Caco-2 (cell line): ENCODE measurements around the gene ZNF273. TPM values are rescaled to one million over a fixed set of nuclear protein-coding genes. Genes with fewer than 3 reads are reported as not detected.

Experiments
- BruUV-seq: library from RNA; stranded (reverse); fragments of 400-500 nt; replicated peaks from 2 replicates; lab custom pipeline; 2021; lab: Mats Ljungman, UMichigan
- CTCF ChIA-PET: fragments of 300-600 bp; sonication (Branson Sonifier 250); formaldehyde crosslinking; loops from one replicate; lab custom pipeline; 2022; ENCODE audit warnings: antibody characterized with exemption; lab: Charles Lee
- POLR2A ChIA-PET: fragments of 300-600 bp; sonication (Branson Sonifier 250); formaldehyde crosslinking; loops from one replicate; lab custom pipeline; 2022; ENCODE audit warnings: antibody characterized with exemption; lab: Charles Lee
- DNase-seq, 2 experiments: peaks; one replicate each; pipeline versions ENCODE4 v3.0.0 to v3.0.0-alpha.2; 2020 to 2022
- H3K27me3 ChIP-seq: replicated peaks from 2 replicates; pipeline ENCODE4 v1.6.0; 2011; ENCODE audit warnings: low read length; ENCODE audit not compliant: control insufficient read depth, insufficient read depth
- H3K36me3 ChIP-seq: 2 replicates; pipeline ENCODE4 v1.5.1; 2011; ENCODE audit warnings: low read length; ENCODE audit not compliant: control insufficient read depth, insufficient read depth
- H3K4me1 ChIP-seq: fragments of 250-450 bp; sonication (Bioruptor Pico); 2 replicates; pipeline ENCODE4 v1.5.1; 2020; ENCODE audit warnings: mild to moderate bottlenecking
- H3K4me3 ChIP-seq: 2 replicates; pipeline ENCODE4 v1.5.1; 2011; ENCODE audit warnings: low read depth, mild to moderate bottlenecking, control low read depth, low read length
- H3K9me3 ChIP-seq: fragments of 250-450 bp; sonication (Bioruptor Pico); 2 replicates; pipeline ENCODE4 v1.5.1; 2020; ENCODE audit warnings: mild to moderate bottlenecking, moderate library complexity
- H3K27ac Mint-ChIP-seq: one replicate; pipeline ENCODE4 v1.8.0; 2022; ENCODE audit warnings: mixed read lengths; ENCODE audit not compliant: unreplicated experiment
- H3K27me3 Mint-ChIP-seq: one replicate; pipeline ENCODE4 v1.8.0; 2022; ENCODE audit warnings: mixed read lengths; ENCODE audit not compliant: insufficient read depth, unreplicated experiment
- H3K36me3 Mint-ChIP-seq: one replicate; pipeline ENCODE4 v1.8.0; 2022; ENCODE audit warnings: mild to moderate bottlenecking, mixed read lengths; ENCODE audit not compliant: insufficient read depth, unreplicated experiment
- H3K4me1 Mint-ChIP-seq: one replicate; pipeline ENCODE4 v1.8.0; 2022; ENCODE audit warnings: low read depth, mixed read lengths; ENCODE audit not compliant: unreplicated experiment
- H3K4me3 Mint-ChIP-seq: one replicate; pipeline ENCODE4 v1.8.0; 2022; ENCODE audit warnings: mild to moderate bottlenecking, moderate library complexity, mixed read lengths; ENCODE audit not compliant: unreplicated experiment
- H3K9me3 Mint-ChIP-seq: one replicate; pipeline ENCODE4 v1.8.0; 2022; ENCODE audit warnings: mixed read lengths; ENCODE audit not compliant: unreplicated experiment
- intact Hi-C: fragments of 100-400 bp; cut with micrococcal nuclease; formaldehyde crosslinking; loops from one replicate; pipeline ENCODE4 v1.10.0; 2022; ENCODE audit not compliant: unreplicated experiment
- total RNA-seq: library from RNA; stranded (reverse); gene quantifications from 2 replicates; pipeline ENCODE4 v1.2.3, GENCODE V29; 2022
- TF ChIP-seq, protein P1 (sequence below), 2 experiments: fragments of 200-600 bp in 1 of 2; IDR thresholded peaks; 1 replicate in 1 of 2; 2 replicates in 1 of 2; pipeline versions ENCODE4 v1.5.1 to v1.8.0; 2011 to 2022; ENCODE audit warnings: antibody characterized with exemption in 1 of 2, control low read depth in 1 of 2, inconsistent platforms in 1 of 2, low read depth in 1 of 2, low read length in 1 of 2, mild to moderate bottlenecking in 1 of 2, moderate library complexity in 1 of 2; ENCODE audit not compliant: insufficient read depth in 1 of 2, severe bottlenecking in 1 of 2, unreplicated experiment in 1 of 2

ZNF273 gene
- total RNA-seq, 1 experiment from 2014 or later: 10.1 TPM

DNA sequence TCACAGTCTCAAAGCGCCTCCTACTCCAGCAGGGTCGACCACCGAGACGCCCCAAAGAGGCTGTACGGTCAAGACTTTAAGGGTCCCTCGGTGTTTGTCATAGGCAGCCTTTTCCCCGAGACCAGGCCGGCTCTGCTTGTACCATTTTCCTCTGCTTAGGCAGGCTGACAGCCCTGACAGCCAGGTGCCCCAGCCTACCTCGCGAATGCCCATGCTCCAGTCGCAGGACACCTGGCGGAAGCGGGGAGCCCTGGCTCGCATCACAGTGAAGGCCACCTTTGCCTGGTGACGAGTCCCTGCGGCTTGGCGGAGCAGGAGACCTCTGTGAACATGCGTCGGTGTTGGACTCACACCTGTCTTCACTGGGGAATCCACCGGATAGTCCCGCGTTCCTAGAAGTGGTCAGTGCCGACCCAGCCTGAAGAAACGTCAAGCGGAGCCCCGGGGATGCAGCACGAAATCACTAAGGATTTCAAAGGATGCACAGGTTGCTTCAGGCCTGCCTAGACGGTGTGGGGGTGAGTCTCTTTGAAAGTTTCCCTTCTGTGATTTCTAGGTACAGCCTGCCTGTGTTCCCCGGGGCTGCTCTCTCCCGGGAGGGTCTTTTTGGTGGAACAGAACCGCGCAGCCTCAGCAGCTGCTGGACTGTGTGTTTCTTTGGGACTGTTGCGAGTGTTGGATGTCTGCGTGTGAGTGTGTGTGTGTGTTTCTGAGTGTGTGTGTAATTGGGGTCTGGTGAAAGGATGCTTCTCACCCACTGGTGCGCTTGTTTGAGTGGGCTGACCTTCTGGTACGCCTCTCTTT lies 30.5 kb upstream of the ZNF273 start:
- no TSS peak for BruUV-seq
- no peaks in the 10 kb centered on the region for H3K4me1 ChIP-seq
- TF ChIP-seq, protein P1, sequence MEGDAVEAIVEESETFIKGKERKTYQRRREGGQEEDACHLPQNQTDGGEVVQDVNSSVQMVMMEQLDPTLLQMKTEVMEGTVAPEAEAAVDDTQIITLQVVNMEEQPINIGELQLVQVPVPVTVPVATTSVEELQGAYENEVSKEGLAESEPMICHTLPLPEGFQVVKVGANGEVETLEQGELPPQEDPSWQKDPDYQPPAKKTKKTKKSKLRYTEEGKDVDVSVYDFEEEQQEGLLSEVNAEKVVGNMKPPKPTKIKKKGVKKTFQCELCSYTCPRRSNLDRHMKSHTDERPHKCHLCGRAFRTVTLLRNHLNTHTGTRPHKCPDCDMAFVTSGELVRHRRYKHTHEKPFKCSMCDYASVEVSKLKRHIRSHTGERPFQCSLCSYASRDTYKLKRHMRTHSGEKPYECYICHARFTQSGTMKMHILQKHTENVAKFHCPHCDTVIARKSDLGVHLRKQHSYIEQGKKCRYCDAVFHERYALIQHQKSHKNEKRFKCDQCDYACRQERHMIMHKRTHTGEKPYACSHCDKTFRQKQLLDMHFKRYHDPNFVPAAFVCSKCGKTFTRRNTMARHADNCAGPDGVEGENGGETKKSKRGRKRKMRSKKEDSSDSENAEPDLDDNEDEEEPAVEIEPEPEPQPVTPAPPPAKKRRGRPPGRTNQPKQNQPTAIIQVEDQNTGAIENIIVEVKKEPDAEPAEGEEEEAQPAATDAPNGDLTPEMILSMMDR (IDR thresholded peaks at IDR 0.05; ENCODE audit: insufficient read depth in 1 of 2, low read depth in 1 of 2, low read length in 1 of 2, severe bottlenecking in 1 of 2, unreplicated experiment in 1 of 2): no peak
- peaks cover 9% of the 10 kb centered on the region for H3K9me3 ChIP-seq
- no peaks in the 10 kb centered on the region for H3K36me3 ChIP-seq
- H3K27ac Mint-ChIP-seq: no peak overlapping the region
- no peak overlapping the region for H3K4me3 Mint-ChIP-seq
- no peaks in the 10 kb centered on the region for H3K27me3 ChIP-seq
- no peak overlapping the region for H3K4me3 ChIP-seq
- intact Hi-C loops: no loop called here
- ChIA-PET CTCF (no interaction called here), POLR2A (no interaction called here)
- peaks cover 18% of the 10 kb centered on the region for H3K9me3 Mint-ChIP-seq
- peaks cover 3% of the 10 kb centered on the region for H3K27me3 Mint-ChIP-seq
- no peaks in the 10 kb centered on the region for H3K4me1 Mint-ChIP-seq
- H3K36me3 Mint-ChIP-seq: no peaks in the 10 kb centered on the region
- peak in 1 of 2 experiments; percentile 26 for DNase-seq

DNA sequence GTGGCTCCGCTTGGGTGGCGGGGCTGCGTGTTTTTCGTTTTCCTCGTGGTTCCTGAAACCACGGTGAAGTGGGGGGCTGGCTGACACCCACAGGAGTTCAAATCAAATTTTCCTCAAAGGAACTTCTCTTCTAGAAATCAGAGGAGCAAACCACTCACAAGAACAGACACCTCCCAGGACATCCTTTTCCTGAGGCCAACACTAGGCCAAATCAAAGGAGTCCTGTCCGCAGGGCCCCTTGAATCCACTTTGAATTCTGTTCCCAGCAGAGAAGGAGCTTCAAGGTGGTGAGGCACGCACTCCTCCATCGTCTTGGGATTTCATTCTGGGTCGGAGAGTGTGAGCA lies 29.9 kb upstream of the ZNF273 start:
- no peaks in the 10 kb centered on the region for H3K36me3 Mint-ChIP-seq
- H3K9me3 ChIP-seq: peaks cover 14% of the 10 kb centered on the region

DNA sequence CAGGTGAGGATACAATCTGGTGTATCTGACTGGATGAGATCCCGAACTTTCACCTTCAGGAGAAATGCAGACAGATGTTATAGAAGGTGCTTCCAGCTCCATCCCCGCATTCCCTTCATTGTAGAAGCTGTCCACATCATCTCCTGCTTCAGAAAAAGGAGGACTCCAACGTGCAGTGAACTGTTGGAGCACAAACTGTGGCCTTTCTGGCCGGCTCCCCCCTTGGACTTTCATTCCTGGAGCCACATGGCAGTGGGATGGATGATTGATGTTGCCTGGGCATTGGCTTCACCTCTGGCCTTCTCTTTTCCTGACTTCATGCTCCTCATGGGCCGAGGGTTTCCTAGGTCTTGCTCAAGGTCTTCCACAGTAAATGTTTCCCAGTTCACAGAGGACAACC lies 29.6 kb upstream of the ZNF273 start:
- Histone ChIP-seq H3K4me1 (no peaks in the 10 kb centered on the region), H3K36me3 (no peaks in the 10 kb centered on the region), H3K27me3 (no peaks in the 10 kb centered on the region), H3K4me3 (no peak overlapping the region), H3K9me3 (peaks cover 14% of the 10 kb centered on the region)
- Mint-ChIP-seq H3K27me3 (peaks cover 3% of the 10 kb centered on the region), H3K4me3 (no peak overlapping the region), H3K4me1 (no peaks in the 10 kb centered on the region), H3K9me3 (peaks cover 22% of the 10 kb centered on the region), H3K27ac (no peak overlapping the region), H3K36me3 (no peaks in the 10 kb centered on the region)
- intact Hi-C loops: no loop called here
- CTCF ChIA-PET: no interaction called here
- peak in 1 of 2 experiments; percentile 4 for DNase-seq
- POLR2A ChIA-PET: no interaction called here
- BruUV-seq: no TSS peak
- TF ChIP-seq, protein P1 (IDR thresholded peaks at IDR 0.05; ENCODE audit: insufficient read depth in 1 of 2, low read depth in 1 of 2, low read length in 1 of 2, severe bottlenecking in 1 of 2, unreplicated experiment in 1 of 2): no peak

More for the DNA sequence above, 29.9 kb upstream of the ZNF273 start:
- Mint-ChIP-seq H3K4me1 (no peaks in the 10 kb centered on the region), H3K4me3 (no peak overlapping the region), H3K9me3 (peaks cover 18% of the 10 kb centered on the region), H3K27me3 (peaks cover 3% of the 10 kb centered on the region), H3K27ac (no peak overlapping the region)
- ChIA-PET POLR2A (no interaction called here), CTCF (no interaction called here)
- Histone ChIP-seq H3K27me3 (no peaks in the 10 kb centered on the region), H3K4me3 (no peak overlapping the region), H3K4me1 (no peaks in the 10 kb centered on the region), H3K36me3 (no peaks in the 10 kb centered on the region)
- no TSS peak for BruUV-seq
- DNase-seq: peak in 1 of 2 experiments; percentile 3
- TF ChIP-seq, protein P1 (IDR thresholded peaks at IDR 0.05; ENCODE audit: insufficient read depth in 1 of 2, low read depth in 1 of 2, low read length in 1 of 2, severe bottlenecking in 1 of 2, unreplicated experiment in 1 of 2): no peak
- intact Hi-C loops: no loop called here
